GM19035 (cell line): Measurements from ENCODE around the gene ABCC3.

ENCODE experiments used
- ATAC-seq: cut with Tn5 transposase; IDR thresholded peaks from one replicate; pipeline ENCODE4 v1.9.1; 2021; ENCODE audit not compliant: unreplicated experiment

ABCC3 gene

GRCh38 chr17:50725769-50726655 lies 91.3 kb downstream of the ABCC3 start:
- no peak for ATAC-seq

GRCh38 chr17:50728112-50728429 lies 93.4 kb downstream of the ABCC3 start:
- no peak for ATAC-seq

DNA sequence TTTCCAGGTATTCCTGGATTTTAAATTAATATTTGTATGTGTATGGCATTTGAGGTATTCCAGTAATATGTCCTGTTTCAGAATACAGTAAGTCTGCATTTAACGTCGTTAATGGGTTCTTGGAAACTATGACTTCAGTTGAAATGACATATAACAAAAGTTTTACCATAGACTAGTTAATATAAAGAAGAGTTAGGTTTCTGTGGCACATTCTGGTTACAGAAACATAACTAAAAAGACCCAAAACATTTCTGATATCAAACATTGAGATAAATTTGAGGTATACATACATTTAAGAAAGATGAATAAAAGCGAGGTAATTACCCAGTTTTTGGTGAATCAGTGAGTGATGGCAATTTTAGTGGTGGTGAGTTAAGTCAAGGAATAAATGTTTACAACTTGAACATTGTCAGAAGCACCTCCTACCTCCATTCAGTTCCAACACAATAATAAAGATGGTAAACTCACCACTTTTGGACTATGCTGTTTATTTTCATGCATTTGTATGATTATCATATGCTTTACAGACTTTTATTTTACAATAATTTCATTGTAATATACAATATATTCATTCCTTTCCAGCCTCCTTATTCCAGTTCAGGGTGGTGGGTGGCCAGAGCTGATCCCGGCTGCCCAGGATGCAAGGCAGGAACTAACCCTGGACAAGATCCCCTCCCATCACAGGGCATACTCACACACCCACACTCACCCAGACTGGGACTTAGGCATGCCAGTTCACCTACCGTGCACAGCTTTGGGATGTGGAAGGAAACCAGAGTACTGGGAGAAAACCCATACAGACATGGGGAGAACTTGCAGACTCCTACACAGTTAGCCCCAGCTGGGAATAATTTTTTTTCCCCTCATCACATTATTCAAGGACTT lies 94.4 kb downstream of the ABCC3 start:
- no peak for ATAC-seq

- ATAC-seq: no peak
Observed at GRCh38 chr17:50731575-50732460, 97.1 kb downstream of the ABCC3 start.

DNA sequence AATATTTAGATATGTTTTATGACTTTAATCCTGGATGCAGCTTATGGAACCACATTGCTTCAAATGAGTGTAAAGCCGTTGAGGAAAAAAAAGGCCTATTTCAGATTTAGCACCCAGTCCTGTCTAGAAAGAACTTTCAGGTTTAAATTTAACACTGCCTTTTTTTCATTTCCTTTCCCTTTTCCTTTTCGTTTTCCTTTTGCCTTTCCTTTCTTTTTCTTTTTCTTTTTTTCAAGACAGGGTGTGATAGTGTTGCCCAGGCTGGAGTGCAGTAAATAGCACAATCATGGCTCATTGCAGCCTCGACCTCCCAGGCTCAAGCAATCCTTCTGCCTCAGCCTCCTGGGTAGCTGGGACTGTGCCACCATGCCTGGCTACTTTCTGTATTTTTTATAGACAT lies 100.6 kb downstream of the ABCC3 start:
- no peak for ATAC-seq

- ATAC-seq: no peak
Observed at GRCh38 chr17:50737118-50737698, 102.5 kb downstream of the ABCC3 start.

- ATAC-seq: no peak
Observed at GRCh38 chr17:50739098-50739497, 104.4 kb downstream of the ABCC3 start.
